Activated naive CD4-positive, alpha-beta T cell treated with anti-CD3 and anti-CD28 coated beads, Interleukin-2, amount 50 U/mL, for 72 hours (primary cell): ENCODE data around the gene HIRA. TPM values are rescaled to one million over a fixed set of nuclear protein-coding genes. Genes with fewer than 3 reads are reported as not detected.
"Not testable (repeated sequence)": the region's sequence is repeated elsewhere in the genome, so short reads cannot be mapped to it uniquely, and the experiment has no call there.

Experiments used
- ATAC-seq, 2 donors: fragments of 150-1000 bp; cut with Tn5 transposase; 2 replicates each; pipeline ENCODE4 v1.10.0; 2021; ENCODE audit warnings: mild to moderate bottlenecking in 2 of 2, moderate library complexity in 2 of 2
- DNase-seq, 2 donors: peaks; one replicate each; pipeline ENCODE4 v3.0.0; 2021 to 2022; ENCODE audit warnings: low spot score in 2 of 2
- H3K27ac Mint-ChIP-seq, 2 donors: one replicate each; pipeline ENCODE4 v1.8.0; 2022; ENCODE audit warnings: mild to moderate bottlenecking in 2 of 2, mixed read lengths in 2 of 2
- H3K36me3 Mint-ChIP-seq, 2 donors: one replicate each; pipeline ENCODE4 v1.8.0; 2022; ENCODE audit warnings: mixed read lengths in 2 of 2
- H3K9me3 Mint-ChIP-seq, 2 donors: one replicate each; pipeline ENCODE4 v1.8.0; 2022; ENCODE audit warnings: mixed read lengths in 2 of 2
- total RNA-seq, 2 donors: library from RNA; stranded (reverse); gene quantifications; one replicate each; pipeline ENCODE4 v1.2.3, GENCODE V29; 2022

Gene HIRA
- total RNA-seq, 2 donors from 2014 or later: 18.1 to 37.0 TPM

DNA sequence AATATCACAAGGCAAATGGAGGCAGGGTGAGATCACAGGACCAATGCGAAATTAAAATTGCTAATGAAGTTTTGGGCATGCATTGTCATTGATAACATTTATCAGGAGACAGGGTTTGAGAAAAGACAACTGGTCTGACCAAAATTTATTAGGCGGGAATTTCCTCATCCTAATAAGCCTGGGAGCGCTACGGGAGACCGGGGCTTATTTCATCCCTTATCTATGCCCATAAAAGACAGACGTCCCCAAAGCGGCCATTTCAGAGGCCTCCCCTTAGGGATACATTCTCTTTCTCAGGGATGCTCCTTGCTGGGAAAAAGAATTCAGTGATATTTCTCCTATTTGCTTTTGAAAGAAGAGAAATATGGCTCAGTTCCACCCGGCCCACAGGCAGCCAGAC lies 111.4 kb downstream of the HIRA start:
- Mint-ChIP-seq H3K36me3 (peaks cover 9 to 15% of the 10 kb centered on the region in 2 donors), H3K9me3 (peaks cover 9 to 11% of the 10 kb centered on the region in 2 donors)
- DNase-seq, ATAC-seq, H3K27ac Mint-ChIP-seq: not testable (repeated sequence)

DNA sequence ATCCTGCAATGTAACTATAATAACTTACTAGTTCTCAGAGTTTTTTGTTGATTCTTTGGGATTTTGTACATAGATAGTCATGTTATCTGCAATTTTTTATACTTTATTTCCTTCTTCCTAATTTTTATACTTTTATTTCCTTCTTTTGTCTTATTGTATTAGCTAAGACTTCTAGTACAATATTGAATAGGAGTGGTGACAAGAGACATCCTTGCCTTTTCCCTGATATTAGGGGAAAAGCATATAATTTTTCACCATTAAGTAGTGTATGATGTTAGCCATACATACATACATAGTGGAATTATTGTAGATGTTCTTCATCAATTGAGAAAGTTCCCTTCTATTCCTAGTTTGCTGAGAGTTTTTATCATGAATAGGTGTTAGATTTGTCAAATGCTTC lies 112.3 kb downstream of the HIRA start:
- Mint-ChIP-seq H3K9me3 (peaks cover 10 to 13% of the 10 kb centered on the region in 2 donors), H3K36me3 (peaks cover 12 to 18% of the 10 kb centered on the region in 2 donors), H3K27ac (no peak overlapping the region)
- ATAC-seq: no peak
- DNase-seq: no peak

DNA sequence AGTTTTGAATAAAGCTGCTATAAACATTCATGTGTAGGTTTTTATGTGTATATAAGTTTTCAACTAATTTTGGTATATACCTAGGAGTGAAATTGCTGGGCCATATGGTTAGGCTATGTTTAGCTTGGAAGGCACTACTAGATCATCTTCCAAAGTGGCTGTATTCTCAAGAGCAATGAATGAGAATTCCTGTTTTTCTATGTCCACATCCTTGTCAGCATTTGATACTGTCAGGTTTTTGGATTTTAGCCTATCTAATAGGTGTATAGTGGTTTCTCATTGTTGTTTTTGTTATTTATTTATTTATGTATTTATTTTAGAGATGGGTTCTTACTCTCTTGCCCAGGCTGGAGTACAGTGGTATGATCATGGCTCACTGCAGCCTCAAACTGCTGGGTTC lies 113.7 kb downstream of the HIRA start:
- Mint-ChIP-seq H3K27ac (no peak overlapping the region), H3K36me3 (peaks cover 15 to 21% of the 10 kb centered on the region in 2 donors), H3K9me3 (peaks cover 13 to 16% of the 10 kb centered on the region in 2 donors)
- no peak for DNase-seq
- no peak for ATAC-seq

DNA sequence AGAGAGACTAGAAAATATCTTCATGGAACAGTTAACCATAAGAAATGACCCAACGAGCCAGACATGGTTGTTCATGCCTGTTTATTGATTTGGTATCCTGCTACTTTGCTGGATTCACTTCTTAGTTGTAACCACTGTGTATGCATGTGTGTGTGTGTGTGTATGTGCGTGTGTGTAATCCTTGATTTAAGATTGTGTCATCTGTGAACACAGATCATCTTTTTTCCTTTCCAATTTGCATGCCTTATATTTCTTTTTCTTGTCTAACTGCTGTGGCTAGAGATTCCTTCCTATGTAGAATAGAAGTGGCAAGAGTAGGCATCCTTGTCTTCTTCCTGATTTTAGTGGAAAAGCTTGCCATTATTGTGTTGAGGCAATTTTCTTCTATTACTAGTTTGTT lies 123.7 kb downstream of the HIRA start:
- DNase-seq (no peak), ATAC-seq (no peak)
- H3K36me3 Mint-ChIP-seq: no peaks in the 10 kb centered on the region
- no peaks in the 10 kb centered on the region for H3K9me3 Mint-ChIP-seq
- no peak overlapping the region for H3K27ac Mint-ChIP-seq

DNA sequence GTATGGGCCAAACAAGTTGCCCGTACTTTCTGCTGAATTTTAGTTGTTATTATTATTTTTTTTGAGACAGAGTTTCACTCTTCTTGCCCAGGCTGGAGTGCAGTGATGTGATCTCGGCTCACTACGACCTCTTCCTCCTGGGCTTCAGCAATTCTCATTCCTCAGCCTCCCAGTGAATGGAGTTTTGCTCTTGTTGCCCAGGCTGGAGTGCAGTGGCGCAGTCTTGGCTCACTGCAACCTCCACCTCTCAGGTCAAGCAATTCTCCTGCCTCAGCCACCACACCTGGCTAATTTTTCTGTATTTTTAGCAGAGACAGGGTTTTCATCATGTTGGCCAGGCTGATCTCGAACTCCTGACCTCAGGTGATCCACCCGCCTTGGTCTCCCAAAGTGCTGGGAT lies 125.0 kb downstream of the HIRA start:
- H3K9me3 Mint-ChIP-seq, ATAC-seq, H3K27ac Mint-ChIP-seq, DNase-seq, H3K36me3 Mint-ChIP-seq: not testable (repeated sequence)

DNA sequence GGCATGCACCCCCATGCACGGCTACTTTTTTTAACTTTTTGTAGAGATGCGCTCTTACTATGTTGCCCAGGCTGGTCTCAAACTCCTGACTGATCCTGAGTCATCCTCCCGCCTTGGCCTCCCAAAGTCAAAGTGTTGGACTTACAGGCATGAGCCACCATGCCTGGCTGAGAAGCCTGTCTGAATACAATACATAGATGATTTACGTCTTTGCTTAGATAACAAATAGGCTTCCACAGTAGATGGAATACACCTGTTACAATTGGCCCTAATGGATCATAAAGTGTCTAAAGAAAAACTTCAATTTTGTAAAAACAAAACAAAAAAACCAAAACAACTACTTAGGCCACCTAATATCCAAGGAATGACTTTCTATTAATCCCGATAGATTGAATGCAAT lies 127.0 kb downstream of the HIRA start:
- Mint-ChIP-seq H3K27ac (no peak overlapping the region), H3K36me3 (no peaks in the 10 kb centered on the region), H3K9me3 (no peaks in the 10 kb centered on the region)
- DNase-seq (no peak), ATAC-seq (no peak)

DNA sequence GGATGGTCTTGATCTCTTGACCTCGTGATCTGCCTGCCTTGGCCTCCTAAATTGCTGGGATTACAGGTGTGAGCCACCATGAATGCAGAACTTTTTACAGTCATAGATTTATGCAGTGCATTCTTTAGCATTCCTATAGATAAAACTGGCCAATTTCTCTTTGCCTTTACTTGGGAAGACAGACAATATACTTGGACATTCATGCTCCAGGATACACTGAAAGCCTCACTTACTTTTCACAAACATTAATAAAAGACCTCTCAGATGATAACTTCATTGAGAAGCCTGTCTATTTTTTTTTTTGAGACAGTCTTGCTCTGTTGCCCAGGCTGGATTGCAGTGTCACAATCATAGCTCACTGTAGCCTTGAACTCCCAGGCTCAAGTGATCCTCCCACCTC lies 127.7 kb downstream of the HIRA start:
- DNase-seq (no peak), ATAC-seq (no peak)
- H3K9me3 Mint-ChIP-seq: no peaks in the 10 kb centered on the region
- no peak overlapping the region for H3K27ac Mint-ChIP-seq
- no peaks in the 10 kb centered on the region for H3K36me3 Mint-ChIP-seq

DNA sequence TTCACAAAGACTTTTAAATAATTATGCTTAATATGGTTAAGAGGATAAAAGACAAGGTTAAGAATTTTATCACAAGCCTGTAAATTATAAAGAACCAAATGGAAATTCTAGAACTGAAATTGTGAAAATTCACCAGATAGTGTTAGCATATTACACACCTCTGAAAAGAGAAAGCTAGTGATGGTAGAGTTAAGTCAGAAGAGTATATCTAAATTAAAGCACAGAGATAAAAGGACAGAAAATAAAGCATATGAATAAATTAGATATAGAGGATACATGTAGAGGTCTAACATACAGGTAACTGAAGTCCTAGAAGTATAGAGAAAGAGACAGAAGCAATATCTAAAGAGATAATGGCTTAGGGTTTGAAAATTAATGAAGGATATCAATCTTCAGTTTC lies 135.8 kb downstream of the HIRA start:
- no peaks in the 10 kb centered on the region for H3K9me3 Mint-ChIP-seq
- ATAC-seq (no peak), DNase-seq (no peak)
- peaks cover 0 to 8% of the 10 kb centered on the region in 2 donors for H3K36me3 Mint-ChIP-seq
- no peak overlapping the region for H3K27ac Mint-ChIP-seq

DNA sequence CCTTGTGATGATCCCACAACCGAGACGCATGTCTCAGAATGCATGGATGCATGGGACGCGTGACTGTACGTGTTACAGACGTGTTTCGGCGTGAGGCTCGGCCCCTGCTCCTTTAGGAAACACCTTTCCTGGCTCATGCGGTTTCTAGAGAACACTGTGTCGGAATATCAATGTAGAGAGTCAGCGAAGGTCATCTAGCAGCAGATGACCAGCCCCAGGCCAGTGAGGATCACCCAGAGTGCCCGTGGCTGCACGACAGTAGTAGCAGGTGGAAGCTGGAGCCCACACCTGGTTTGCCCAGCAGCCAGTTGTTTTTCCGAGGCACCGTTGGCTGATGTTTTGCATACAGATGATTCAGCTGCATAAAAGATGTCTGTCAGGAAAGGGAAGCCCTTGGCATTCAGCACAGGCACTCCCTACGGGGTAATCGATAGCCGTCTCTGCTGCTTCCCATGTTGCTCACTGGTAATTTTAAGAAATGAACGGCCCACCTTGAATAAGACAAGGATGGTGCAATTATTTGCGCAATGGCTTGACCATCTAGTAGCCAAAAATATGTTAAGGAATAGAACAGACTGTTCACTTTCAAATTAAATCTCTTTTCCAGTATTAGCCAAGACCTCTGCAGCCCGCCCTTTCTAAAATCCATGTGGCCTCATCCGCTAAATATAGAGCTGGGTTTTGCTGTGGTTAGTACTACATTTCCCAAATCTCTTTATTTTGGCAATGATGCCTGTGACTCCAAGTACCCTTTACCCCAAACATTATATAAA lies 138.9 kb downstream of the HIRA start:
- Mint-ChIP-seq H3K36me3 (peaks cover 0 to 10% of the 10 kb centered on the region in 2 donors), H3K9me3 (no peaks in the 10 kb centered on the region)
- ATAC-seq: no peak

DNA sequence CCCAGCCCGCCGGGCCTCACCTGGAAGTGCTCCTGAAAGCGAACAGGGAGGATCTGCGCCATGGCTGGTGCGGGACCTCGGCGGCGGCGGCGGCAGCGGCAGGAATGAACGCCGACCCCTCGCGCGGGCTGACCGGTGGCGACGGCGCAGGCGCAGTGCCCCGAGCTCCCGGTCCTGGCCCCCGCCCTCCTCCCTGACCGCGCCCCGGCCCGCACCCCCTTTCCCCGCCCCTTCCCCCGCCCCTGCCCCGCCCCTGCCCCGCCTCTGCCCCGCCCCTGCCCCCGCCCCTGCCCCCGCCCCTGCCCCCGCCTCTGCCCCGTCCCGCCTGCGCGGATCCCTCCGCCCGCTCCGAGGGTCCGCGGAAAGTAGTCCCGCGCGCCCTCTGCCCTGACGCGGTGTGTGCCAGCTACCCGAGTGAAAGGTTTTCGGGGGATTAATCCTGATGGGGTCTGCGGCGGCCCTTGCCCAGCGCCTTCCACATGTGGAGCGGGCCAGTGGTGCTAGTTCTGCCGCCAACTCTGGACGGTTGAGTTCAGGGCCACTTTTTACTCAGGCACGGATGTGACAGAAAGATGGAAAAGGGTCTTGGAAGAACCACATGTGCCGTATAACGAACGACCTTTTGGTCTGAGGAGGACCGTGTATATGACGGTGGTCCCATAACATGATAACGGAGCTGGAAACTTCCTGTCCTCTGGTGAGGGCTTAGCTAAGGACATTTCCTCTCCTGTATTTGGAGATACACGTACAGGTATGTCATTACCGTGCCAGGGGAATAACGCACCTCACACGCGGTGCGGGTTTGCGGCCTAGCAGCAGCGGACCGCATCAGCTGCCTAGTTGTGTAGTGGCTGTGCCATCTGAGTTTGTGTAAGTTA lies 139.7 kb downstream of the HIRA start, which contains the start of gene CLTCL1:
CLTCL1 (minus strand) TSS at position 140 of the 878 bp plus-strand sequence; CDS start at position 62, 78 bp downstream.
- ATAC-seq: peak; percentile 75 to 80
- Mint-ChIP-seq H3K27ac (peak within 1 kb of the TSS; percentile 39 to 75), H3K9me3 (no peaks in the 10 kb centered on the region), H3K36me3 (peaks cover 0 to 10% of the 10 kb centered on the region in 2 donors)
- peak; percentile 67 to 80 for DNase-seq

More for the DNA sequence above, 138.9 kb downstream of the HIRA start:
- peak in 1 of 2 donors; percentile 7 for DNase-seq
- peak overlapping the region in 1 of 2 donors; percentile 75 for H3K27ac Mint-ChIP-seq

DNA sequence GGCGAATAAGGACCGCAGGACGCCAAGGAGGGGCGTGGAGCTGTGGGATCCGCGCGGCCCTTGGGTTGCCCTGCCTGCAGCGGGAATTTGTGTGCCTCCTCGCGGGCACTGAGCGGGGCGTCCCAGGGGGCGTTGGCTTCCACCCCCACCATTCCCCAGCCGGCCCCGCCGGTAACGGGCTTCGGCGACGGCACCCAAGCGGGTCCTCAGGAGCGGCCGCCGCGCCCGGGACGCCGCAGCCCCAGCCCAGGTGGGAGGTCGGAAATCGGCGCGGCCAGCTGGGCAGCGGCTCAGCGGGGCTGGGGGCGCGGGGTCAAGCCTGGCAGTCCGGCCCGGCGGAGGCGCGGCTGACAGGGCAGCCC lies 140.3 kb downstream of the HIRA start:
- DNase-seq: no peak
- Mint-ChIP-seq H3K27ac (no peak overlapping the region), H3K36me3 (peaks cover 0 to 10% of the 10 kb centered on the region in 2 donors), H3K9me3 (no peaks in the 10 kb centered on the region)
- peak; percentile 28 to 56 for ATAC-seq

DNA sequence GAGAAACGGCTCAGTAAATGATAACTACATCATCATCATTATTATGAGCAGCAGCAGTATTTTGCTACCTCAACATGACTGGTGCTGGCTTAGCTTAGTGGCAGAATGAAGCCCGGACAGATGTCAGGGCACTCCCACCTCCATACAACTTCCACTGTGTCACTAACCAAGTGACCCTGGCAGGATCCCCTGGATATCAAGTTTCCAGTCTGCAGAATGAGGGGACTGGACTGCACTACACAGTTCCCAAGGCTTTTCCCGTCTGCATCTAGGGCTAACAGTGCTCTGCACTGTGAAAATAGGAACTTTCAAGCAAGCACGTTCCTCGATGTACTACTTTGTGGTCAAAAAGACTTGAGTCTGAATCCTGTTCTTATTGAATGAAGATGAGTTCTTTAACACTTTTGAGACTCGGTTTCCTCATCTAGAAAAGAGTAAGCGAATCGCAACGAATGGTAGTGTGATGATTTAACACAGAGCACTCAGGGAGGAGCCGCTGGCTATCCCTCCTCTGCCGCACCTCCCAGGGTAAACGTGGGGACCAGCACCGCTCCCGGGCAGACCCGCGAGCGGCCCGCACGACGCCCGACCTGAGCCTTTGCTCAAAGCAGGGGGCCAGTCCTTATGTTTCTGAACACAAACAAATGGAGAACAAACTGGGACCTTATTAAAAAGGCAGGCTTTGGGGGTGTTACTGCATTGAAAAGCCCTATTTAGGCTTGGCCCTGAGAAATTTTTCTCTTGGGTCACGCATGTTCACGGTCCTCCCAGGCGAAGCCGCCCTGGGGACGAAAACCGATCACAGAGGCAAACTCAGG lies 140.9 kb downstream of the HIRA start:
- DNase-seq (peak in 1 of 2 donors; percentile 32), ATAC-seq (no peak)
- H3K27ac Mint-ChIP-seq: no peak overlapping the region
- H3K9me3 Mint-ChIP-seq: no peaks in the 10 kb centered on the region
- H3K36me3 Mint-ChIP-seq: peaks cover 0 to 10% of the 10 kb centered on the region in 2 donors

DNA sequence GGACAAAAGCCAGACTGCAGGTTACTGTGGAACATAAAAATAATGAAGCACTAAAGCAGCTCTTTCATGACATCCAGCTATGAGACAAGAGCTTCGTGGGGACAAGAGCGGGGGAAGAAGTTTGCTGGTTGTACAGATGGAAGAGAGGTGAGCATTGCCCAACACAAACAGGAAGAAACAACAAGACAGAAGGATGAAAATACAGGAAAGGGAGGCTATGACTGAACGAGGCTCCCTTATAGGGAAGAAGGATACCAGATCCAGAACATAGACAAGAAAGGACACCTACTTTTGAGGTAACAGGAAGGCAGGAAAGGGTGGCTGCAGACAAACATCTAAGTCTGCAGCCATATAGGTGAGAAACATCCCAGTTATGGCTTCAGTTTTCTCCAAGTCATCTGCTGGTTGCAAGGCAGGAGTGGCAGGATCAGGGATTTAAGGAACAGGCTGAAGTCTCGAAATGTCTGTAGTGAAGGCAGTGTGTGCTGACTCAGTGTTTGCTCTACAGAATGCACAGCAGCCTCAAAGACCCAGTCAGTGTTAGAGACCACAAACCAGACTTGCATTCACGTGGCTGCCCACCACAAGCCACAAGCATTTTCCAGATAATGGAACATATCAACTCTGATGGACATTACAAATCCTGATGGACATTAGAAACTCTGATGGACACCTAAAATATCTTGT lies 141.9 kb downstream of the HIRA start:
- Mint-ChIP-seq H3K36me3 (peaks cover 0 to 10% of the 10 kb centered on the region in 2 donors), H3K9me3 (no peaks in the 10 kb centered on the region), H3K27ac (no peak overlapping the region)
- ATAC-seq (no peak), DNase-seq (no peak)

DNA sequence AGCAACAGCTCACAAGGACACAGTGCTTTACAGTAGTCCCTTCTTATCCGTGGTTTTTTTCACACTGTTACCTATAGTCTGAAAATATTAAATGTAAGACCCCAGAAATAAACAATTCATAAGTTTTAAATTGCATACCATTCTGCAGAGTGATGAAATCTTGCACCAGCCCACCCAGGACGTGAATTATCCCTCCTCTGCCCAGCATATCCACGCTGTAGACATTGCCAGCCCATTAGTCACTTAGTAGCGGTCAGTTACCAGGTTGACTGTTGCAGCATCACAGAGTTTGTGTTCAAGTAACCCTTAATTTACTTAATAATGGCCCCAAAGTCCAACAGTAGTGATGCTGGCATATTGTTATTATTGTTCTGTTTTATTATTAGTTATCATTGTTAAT lies 143.6 kb downstream of the HIRA start:
- H3K9me3 Mint-ChIP-seq: no peaks in the 10 kb centered on the region

DNA sequence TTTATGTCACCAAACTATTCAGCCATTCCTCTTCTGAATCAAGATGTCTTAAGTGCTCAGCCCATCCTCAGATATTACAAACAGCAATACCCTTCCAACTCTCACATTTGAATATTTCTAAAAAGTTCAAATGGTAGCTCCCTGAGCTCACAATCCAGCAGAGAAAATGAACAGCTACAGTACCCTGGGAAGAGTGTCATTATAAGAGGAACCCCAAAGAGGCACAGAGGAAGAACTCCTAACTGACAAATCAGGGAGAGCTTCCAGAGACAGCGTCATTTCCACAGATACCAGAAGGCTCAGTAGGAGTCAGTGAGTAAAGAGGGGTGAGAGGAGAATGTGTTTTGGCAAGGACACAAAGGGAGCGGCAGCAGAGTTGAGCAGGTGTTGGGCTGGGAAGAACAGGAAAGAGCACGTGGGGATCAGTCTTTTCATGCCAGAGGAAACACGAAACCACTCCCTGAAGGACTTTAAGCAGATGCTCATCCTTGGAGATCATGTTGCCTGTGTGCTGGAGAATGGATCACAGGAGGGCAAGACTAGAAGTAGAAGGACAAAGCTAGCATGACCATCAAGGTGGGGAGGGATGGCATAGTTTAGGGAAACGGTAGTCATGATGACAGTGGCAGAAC lies 144.3 kb downstream of the HIRA start:
- no peak for ATAC-seq

More for the DNA sequence above, 143.6 kb downstream of the HIRA start:
- peaks cover 0 to 10% of the 10 kb centered on the region in 2 donors for H3K36me3 Mint-ChIP-seq
- DNase-seq: no peak
- no peak for ATAC-seq
- no peak overlapping the region for H3K27ac Mint-ChIP-seq

DNA sequence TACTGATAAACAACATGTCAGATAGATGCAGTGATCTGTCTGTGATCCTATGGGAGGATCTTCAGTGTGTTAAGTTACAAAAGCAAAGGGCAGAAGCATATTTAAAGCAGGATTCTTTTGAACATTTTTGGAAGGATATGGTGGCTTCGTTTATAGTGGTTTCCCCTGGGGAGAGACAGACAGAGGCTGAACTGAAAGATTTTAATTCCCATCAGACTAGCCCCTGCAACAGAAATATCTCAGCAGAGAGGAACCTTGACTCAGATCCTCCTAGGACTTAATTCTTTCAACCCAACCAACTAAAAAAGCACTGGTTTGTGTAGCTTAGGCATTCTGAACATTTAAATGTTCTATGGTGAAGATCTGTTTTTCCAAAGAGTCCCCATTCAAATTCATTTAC lies 145.7 kb downstream of the HIRA start:
- H3K27ac Mint-ChIP-seq: no peak overlapping the region
- ATAC-seq: no peak

More for the DNA sequence above, 144.3 kb downstream of the HIRA start:
- H3K36me3 Mint-ChIP-seq: peaks cover 0 to 8% of the 10 kb centered on the region in 2 donors
- no peaks in the 10 kb centered on the region for H3K9me3 Mint-ChIP-seq
- DNase-seq: no peak
- no peak overlapping the region for H3K27ac Mint-ChIP-seq

More for the DNA sequence above, 145.7 kb downstream of the HIRA start:
- Mint-ChIP-seq H3K36me3 (peaks cover 0 to 4% of the 10 kb centered on the region in 2 donors), H3K9me3 (no peaks in the 10 kb centered on the region)
- no peak for DNase-seq
